Jurkat, Clone E6-1 (cell line): Measurements from ENCODE around the gene NKAIN2.
"Not testable (repeated sequence)": the region's sequence is repeated elsewhere in the genome, so short reads cannot be mapped to it uniquely, and the experiment has no call there.

ENCODE experiments used
- DNase-seq: peaks from one replicate; pipeline ENCODE4 v3.0.0-alpha.2; 2011; ENCODE audit warnings: low read depth, low spot score
- H3K4me3 ChIP-seq: 2 replicates; pipeline ENCODE4 v1.5.1; 2011; ENCODE audit warnings: mild to moderate bottlenecking, low read length, control low read depth, moderate library complexity

Gene NKAIN2

DNA sequence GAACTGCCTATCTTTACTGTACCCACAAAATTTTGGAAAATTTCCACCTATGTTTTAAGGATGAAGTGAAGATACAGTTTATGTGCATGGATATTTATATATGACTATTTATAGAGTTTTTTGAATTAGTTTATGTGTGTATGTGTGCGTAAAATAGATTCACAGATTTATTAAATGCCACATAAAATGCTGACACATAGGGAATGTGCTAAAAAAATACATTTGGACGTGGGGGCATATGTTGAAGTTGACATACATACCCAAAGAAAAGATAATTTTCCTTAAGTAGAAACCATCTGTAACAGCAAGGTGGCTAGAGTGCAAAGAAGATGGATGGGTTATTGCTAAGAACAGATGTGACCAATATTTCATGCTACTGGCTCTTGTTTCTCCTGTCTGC, 856.5 kb downstream of the NKAIN2 start:
- DNase-seq: no peak
- H3K4me3 ChIP-seq: no peak overlapping the region

DNA sequence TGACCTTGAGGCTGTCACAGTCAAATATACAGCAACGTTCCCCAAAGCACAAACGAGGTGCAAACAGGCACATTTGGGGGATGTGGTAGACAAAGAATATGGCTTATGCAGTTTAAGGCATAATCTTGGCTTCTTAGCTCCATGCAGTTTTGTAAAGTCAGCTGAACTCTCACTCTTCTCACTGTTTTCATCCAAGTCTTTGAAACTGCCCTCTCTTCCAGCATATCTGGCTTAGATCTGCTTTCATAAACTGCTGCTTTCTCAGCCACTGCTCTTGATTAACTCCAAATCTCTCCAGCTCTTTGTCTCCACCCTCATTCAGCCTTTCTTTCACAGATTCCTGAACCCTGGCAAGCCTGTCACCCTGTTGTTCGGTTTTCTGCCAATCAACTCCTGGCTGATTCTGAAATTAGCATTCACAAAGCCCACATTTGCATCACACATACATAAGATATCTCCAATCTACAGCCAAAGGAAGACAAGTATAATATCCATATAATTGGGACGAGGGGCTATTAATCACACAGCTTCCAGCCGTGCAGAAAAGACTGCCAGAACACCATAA, 857.5 kb downstream of the NKAIN2 start:
- no peak for DNase-seq
- H3K4me3 ChIP-seq: no peak overlapping the region

DNA sequence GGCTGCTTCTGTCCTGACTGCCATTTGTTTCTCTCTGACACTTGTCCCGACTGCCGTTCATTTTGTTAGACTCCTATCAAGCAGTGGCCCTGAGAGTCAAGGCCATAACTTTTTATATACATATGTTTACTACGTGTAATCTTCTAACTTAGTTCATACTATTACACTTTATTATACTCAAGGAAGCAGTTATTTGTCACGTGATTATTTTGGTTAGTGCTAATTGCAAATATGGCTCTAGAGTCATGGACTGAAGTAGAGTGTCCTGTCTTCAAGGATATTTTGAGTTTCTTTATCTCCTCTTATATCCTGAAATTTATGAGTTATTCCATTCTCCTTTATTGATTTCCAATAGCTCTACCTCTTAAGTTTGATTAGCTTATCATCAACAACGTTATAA, 864.4 kb downstream of the NKAIN2 start:
- DNase-seq: no peak

DNA sequence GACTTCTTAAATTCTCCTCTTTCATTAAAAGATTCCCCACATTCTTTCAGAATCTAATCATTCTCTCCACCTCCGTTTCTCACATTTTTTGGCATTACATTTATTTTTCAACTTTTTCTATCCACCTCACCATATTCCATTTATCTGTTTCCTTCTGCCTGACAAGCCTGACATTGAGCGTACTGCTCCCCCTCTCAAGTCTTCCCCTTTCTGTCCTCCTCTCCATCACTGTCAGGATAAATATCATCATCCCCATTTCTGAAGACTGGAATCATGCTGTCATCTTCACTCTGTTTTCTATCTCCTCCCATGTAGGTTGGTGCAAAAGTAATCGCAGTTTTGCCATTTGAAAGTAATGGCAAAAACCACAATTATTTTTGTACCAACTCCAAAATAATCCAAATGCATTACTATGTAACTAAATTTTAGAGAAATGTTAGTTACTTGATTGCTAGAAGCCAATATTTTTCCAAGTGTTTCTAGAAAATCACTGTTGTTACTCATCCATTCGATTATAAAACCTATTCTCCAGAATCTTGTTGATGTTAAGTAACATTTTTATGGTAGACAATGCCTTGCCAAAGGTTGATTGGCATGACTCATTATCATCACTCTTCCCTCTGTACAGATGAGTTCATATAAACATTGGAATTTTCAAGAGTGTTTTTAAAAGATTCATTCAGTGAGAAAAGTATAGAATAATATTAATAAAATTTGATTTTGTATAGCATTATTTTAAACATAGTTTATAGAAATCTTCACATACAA, 866.2 kb downstream of the NKAIN2 start:
- no peak overlapping the region for H3K4me3 ChIP-seq
- no peak for DNase-seq

More for the DNA sequence above, 864.4 kb downstream of the NKAIN2 start:
- H3K4me3 ChIP-seq: no peak overlapping the region

DNA sequence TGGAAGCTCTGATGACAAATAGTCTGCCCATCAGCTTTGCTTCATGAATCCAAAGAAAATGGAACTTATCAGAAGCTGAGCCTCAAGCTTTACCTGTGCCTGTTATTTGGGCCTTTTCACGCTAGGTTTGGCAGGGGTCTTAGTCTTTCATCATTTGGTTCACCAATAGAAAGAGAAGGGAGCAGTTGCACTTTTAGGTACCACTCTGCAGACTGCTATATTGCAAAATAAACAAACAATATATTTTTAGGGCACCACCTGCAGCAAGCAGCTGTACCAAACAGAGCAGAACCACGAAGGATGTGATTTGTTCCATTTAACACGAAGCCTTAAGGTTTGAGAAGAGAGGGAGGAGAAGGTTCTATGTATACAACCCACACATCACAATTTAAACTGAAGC, 867.1 kb downstream of the NKAIN2 start:
- DNase-seq: no peak
- H3K4me3 ChIP-seq: no peak overlapping the region

DNA sequence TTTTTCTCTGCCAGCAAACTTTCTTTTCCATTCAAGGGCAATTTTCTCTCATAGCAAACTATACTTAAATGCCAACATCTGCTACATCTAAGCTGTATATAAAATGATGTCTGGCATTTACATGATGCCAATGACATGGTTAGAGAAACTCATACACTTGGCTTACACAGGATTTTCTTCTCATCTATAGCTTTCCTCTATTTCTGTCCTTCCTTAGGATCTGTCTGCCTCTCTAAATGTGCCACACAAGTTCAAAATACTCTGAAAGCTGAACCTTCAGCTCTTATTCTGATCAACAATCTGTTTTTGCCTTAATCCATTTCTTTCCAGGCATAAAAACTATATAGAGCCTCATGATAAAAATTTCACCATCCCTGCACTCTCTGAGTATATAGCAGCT, 867.7 kb downstream of the NKAIN2 start:
- no peak overlapping the region for H3K4me3 ChIP-seq
- DNase-seq: no peak

DNA sequence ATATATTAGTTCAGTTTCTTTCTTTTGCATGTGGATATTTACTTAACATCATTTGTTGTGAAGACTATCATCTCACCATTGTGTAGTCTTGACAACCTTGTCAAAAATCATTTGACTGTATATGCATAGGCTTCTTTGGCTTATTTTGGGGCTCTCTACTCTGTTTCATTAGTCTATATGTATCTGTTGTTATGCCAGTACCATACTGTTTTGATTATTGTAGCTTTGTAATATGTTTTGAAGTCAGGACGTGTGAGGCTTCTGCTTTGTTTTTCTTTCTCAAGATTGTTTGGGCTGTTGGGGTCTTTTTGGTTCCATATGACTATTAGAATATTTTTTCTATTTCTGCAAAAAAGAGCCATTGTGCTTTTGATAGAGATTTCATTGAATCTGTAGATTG, 870.4 kb downstream of the NKAIN2 start:
- H3K4me3 ChIP-seq: no peak overlapping the region
- no peak for DNase-seq

DNA sequence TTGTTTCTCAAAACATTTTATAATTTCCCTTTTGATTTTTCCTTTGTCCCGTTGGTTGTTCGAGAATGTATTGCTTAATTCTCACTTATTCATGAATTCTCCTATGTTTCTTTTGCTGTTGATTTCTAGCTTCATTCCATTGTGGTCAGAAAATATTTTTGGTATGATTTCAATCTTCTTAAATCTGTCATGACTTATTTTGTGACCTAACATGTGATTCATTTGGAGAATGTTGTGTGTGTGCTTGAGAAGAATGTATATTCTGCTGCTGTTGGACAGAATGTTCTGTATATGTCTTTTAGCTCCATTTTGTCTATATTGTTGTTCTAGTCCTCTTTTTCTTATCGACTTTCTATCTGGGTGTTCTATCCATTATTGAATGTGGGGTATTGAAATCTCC, 872.4 kb downstream of the NKAIN2 start:
- no peak overlapping the region for H3K4me3 ChIP-seq
- DNase-seq: no peak

DNA sequence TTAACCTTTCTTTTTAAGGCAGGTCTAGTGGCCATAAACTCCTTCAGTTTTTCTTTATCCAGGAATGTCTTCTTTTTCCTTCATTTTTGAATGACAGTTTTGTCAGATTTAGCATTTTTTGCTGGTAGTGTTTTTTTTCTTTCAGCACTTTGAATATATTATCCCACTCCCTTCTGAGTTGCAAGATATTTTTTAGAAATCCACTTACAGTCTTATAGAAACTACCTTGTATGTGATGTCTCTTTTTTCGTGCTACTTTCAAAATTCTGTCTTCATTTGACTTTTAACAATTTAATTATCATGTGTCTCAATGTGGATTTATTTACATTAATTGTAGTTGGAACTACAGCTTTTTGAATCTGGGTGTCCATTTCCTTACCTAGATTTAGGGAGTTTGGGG, 874.2 kb downstream of the NKAIN2 start:
- no peak overlapping the region for H3K4me3 ChIP-seq
- no peak for DNase-seq

DNA sequence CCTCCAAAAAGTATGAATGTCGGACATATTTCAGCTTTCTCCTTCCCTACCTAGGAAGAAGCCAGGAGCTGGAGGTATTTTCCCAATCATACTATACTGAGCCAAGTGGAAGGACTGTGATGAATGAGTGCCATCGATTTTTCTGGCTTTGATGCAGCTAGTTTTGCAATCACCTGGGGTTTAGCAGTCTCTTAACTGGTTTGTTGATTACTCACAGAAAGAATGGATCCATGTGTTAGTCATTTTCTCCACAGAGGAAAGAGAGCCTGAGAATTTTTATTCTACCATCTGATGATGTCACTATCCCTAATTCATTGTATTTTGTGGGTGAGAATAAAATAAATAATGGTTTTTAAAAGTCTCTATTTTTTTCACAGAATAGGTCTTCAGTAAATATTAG, 875.7 kb downstream of the NKAIN2 start:
- no peak for DNase-seq
- no peak overlapping the region for H3K4me3 ChIP-seq

DNA sequence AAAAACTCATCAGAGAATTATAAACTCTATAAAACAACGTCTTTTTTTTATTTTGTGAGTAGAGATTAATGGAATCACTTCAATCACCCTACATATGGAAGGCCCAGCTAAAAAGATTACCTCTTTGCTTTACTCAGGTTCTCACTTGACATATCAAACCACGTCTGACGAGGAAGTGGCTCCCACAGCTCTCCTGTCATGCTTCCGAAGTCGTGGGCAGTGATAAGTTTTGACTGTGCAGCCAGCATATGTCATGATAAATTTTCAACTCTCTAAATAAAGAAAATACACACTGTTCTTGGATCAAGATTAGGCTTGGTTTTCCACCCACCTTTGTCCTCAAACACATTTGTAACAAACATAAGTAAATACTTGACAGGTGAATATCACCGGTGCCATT, 879.1 kb downstream of the NKAIN2 start:
- no peak for DNase-seq
- no peak overlapping the region for H3K4me3 ChIP-seq

DNA sequence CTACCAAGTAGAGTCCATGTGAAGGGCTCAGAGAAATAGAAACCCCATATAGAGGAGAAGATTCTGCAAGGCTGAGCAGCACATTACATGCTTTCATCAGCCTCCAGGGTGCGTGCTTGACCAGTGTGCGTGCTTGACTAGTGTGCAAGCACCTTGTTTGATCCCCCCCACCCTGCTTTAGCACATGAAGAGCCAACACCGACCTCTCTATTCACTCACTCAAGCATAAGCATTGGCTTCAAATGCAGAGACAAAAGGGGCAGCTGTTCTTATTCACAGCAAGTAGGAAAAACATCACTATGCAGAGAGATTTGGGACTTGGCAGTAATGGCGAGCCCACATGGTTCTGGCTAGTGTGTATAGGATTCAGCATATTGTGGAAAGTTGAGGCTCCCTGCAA, 879.8 kb downstream of the NKAIN2 start:
- no peak for DNase-seq

DNA sequence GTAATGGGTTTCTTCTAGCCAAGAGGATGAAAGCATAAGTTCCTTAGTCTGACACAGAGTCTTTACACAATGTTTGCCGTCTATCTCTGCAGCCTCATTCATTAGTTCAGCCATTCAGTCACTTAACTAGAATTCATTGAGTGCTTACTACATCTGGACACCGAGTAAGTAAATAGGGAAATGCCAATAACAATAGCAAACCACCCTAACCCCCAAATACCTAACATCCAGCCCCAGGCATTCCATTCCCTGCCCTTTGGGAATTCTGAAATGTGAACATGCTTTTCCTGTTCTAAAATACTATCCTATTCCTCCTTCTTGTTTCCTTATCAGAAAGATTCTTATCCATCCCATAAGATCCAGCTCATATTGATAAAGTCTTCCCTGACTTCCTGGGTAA, 881.0 kb downstream of the NKAIN2 start:
- DNase-seq: no peak
- H3K4me3 ChIP-seq: no peak overlapping the region

More for the DNA sequence above, 879.8 kb downstream of the NKAIN2 start:
- H3K4me3 ChIP-seq: no peak overlapping the region

DNA sequence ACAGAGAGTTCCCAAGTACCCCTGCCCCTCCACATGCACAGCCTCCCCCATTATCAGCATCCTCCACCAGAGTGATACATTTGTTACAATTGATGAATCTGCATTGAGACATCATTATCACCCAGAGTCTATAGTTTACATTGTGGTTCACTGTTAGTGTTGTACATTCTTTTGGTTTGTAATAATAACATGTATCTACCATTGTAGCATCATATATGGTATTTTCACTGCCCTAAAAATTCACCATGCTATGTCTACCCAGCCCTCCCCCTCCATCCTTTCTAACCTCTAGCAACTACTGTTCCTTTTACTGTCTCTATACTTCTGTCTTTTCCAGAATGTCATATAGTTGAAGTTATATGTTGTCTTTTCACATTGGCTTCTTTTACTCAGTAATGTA, 884.7 kb downstream of the NKAIN2 start:
- no peak for DNase-seq
- no peak overlapping the region for H3K4me3 ChIP-seq

DNA sequence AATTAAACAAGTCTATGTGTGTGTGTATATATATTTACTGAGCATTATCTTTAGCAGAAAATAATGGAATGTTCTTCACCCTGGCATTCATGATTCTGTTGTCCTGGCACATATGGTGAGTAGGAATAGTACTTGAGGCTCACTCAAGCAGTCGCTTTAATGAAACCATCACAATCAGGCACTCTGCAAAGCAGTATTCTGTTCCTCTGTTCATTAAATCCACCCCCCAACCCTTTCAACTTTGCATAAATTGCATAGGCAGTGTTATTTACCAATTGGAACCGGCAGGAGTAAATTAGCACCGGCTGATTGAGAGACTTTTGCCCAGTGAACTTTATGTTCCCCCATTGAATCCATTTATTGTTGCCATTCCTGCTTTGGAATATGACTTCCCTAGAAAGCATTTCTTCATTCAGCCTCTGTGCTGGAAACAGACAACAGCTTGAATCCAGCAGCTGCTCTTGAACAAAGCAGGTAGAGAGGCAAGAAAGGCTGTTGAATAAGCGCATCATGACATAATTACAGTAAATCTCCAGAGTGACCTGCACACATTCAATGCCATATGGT, 890.6 kb downstream of the NKAIN2 start:
- no peak overlapping the region for H3K4me3 ChIP-seq
- DNase-seq: no peak

DNA sequence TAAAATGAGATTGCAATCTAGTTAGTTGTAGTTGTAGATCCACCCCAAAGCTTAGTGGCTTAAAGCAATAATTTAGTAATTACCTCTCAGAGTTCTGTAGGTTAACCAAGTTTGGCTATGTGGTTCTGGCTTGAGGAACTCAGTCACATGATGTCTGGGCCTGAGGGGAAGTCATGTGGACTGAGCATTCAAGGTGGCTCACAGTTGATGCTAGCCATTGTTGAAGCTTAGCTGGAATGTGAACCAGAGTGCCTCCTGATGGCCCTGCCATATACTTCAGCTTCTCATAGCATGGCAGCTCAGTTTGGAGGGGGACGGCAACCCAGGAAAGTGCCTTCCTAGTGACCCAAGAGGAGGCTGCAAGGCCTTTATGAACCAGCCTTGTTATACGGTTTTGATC, 895.4 kb downstream of the NKAIN2 start:
- DNase-seq: no peak

DNA sequence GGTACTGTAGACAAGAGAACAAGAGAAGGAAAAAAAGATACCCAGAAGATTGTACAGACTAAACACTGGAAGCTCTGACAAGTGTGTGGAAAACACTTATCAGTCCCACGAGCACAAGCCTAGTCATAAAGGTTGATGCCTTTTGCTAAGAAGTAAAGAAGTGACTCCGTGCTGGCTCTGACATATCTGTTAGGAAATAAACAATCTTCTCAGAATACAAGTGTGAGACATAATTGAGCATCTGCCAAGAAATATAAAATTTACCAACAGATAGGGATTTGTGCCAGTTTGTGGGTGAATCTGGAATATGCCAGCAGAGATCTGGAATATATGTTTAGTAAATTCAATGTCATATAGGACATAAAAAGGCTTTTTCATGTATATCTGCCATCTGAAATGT, 899.9 kb downstream of the NKAIN2 start:
- H3K4me3 ChIP-seq: no peak overlapping the region
- no peak for DNase-seq

More for the DNA sequence above, 895.4 kb downstream of the NKAIN2 start:
- H3K4me3 ChIP-seq: no peak overlapping the region

DNA sequence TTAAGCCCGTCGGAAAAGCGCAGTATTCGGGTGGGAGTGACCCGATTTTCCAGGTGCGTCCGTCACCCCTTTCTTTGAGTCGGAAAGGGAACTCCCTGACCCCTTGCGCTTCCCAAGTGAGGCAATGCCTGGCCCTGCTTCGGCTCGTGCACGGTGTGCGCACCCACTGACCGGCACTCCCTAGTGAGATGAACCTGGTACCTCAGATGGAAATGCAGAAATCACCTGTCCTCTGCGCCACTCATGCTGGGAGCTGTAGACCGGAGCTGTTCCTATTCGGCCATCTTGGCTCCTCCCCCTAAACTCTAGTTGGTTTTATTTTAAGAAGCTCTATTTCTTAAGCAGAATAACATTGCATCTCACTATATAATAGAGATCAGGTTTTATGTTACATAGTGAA, 908.9 kb downstream of the NKAIN2 start:
- H3K4me3 ChIP-seq, DNase-seq: not testable (repeated sequence)

DNA sequence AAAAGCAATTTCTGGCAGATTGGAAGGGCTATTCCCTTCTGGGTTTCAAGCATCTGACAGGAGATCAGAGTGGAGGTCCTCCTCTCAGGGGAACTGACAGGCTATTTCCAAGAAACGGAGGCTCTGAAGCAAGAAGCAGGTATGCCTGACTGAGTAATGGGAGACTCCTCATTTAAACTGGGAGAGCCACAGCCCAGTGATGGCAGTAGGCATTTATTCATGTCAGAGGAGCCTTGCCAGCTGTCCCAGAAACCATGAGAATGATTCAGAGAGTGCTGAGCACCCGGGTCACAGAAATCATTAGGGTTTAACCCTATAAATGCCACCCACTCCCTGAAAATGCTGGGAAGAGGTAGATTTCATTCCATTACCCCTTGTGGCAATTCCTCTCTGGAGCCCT, 911.1 kb downstream of the NKAIN2 start:
- H3K4me3 ChIP-seq: no peak overlapping the region
- DNase-seq: no peak

DNA sequence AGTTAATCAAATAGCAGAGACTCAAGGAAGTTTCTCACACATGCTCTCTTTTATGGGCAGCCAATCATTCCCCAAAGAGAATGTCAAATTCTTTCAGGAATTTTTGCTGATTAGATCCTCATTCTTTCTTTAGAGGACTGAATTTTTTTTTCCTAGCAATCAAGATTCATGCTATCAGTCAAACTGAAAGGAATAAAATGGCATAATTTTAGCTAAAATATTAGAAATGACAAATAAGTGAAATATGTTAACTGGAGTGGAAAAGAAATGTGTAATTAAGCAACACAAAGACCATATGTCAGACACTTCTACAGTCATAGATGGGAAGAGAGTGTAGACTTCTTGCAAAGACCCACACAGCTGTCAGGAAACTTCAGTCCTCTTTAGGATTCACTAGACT, 916.2 kb downstream of the NKAIN2 start:
- H3K4me3 ChIP-seq: no peak overlapping the region
- no peak for DNase-seq

DNA sequence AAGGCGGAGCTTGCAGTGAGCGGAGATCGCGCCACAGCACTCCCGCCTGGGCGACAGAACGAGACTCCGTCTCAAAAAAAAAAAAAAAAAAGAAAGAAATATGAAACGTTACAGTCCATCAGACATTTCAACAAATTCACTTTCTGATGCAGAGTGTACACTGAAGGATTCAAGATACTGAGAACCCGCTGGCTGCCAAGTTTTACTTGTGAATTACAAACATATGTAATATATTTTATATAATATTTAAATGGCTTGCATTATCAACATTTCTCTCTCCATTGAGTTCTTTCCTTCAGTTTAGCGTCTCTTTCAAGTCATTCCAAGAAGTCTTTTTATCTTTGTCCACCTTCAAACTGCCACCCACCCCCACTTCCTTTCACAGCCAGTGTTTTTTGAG, 917.7 kb downstream of the NKAIN2 start:
- DNase-seq: no peak
- no peak overlapping the region for H3K4me3 ChIP-seq
